Measurements from ENCODE around the gene PCLO.

GRCh38 chr7:83053965-83054364, 108.7 kb downstream of the PCLO start:
- TF ChIP-seq POLR2A (IDR thresholded peaks at IDR 0.05; ENCODE audit: low read depth, low read length) (no peak), RAD21 (IDR thresholded peaks at IDR 0.05; ENCODE audit: low read length) (no peak), CTCF (conservative IDR thresholded peaks at IDR 0.05; ENCODE audit: low read depth, low read length) (no peak), MAFK (IDR thresholded peaks at IDR 0.05; ENCODE audit: low read depth, low read length) (no peak), USF2 (IDR thresholded peaks at IDR 0.05; ENCODE audit: low read depth, low read length) (no peak), ELK1 (IDR thresholded peaks at IDR 0.05; ENCODE audit: borderline replicate concordance, low read depth, low read length) (no peak), MAZ (IDR thresholded peaks at IDR 0.05; ENCODE audit: borderline replicate concordance, low read depth, low read length) (no peak), FOS (IDR thresholded peaks at IDR 0.05; ENCODE audit: low read depth, low read length) (no peak), RFX5 (IDR thresholded peaks at IDR 0.05; ENCODE audit: low read depth, low read length) (no peak), BHLHE40 (IDR thresholded peaks at IDR 0.05; ENCODE audit: low read depth, low read length) (no peak)
